A549 (cell line): ENCODE measurements around the gene SERPINA7. TPM values are rescaled to one million over a fixed set of nuclear protein-coding genes. Genes with fewer than 3 reads are reported as not detected.
A peak's percentile ranks its signal among the peaks of the same experiment; 100 is the strongest.

ENCODE experiments used
- ATAC-seq, 2 experiments: fragments of 200-7000 bp in 1 of 2; fragments of >200 bp in 1 of 2; cut with Nextera tagmentation in 1 of 2; cut with Tn5 transposase in 1 of 2; 3 replicates each; pipeline versions ENCODE4 v1.8.0 to v1.9.1; 2018 to 2020; ENCODE audit warnings: mild to moderate bottlenecking in 1 of 2, moderate library complexity in 1 of 2
- CTCF ChIA-PET: fragments of 300-600 bp; sonication (Branson Sonifier 250); formaldehyde crosslinking; extraction: SDS; loops from one replicate; lab custom pipeline; 2021; ENCODE audit warnings: antibody characterized with exemption, inconsistent platforms; lab: Yijun Ruan, JAX
- POLR2A ChIA-PET: fragments of 350-600 bp; formaldehyde crosslinking; extraction: SDS; loops from one replicate; lab custom pipeline; 2021; ENCODE audit warnings: antibody characterized with exemption, inconsistent platforms; lab: Yijun Ruan, JAX
- DNase-seq, 2 experiments: peaks; one replicate each; pipeline versions ENCODE4 v3.0.0 to v3.0.0-alpha.2; 2011 to 2016; ENCODE audit warnings: low read depth in 1 of 2, low spot score in 1 of 2
- FAIRE-seq: peaks from 2 replicates; lab custom pipeline; 2011; peaks lifted over from hg19 to GRCh38; lab: Jason Lieb, UNC
- H3K27ac ChIP-seq, 2 experiments: fragments of >200 bp; sonication (Bioruptor Twin); formaldehyde crosslinking; 3 replicates each; pipeline ENCODE4 v1.5.1; 2016 to 2017
- H3K4me1 ChIP-seq: fragments of >200 bp; sonication (Bioruptor Twin); formaldehyde crosslinking; 3 replicates; pipeline ENCODE4 v1.6.1; 2016
- H3K4me2 ChIP-seq: fragments of >200 bp; sonication (Bioruptor Twin); formaldehyde crosslinking; 3 replicates; pipeline ENCODE4 v1.6.1; 2016
- H3K4me3 ChIP-seq: fragments of >200 bp; sonication (Bioruptor Twin); formaldehyde crosslinking; 3 replicates; pipeline ENCODE4 v1.5.1; 2016
- H3K9me3 ChIP-seq: fragments of >200 bp; sonication (Bioruptor Twin); formaldehyde crosslinking; 3 replicates; pipeline ENCODE4 v1.6.1; 2016
- BHLHE40 ChIP-seq: IDR thresholded peaks from 2 replicates; pipeline ENCODE4 v1.6.1; 2012; ENCODE audit warnings: low read depth, low read length, inconsistent platforms
- CBX2 ChIP-seq: fragments of 200-600 bp; sonication (generic); IDR thresholded peaks from 2 replicates; pipeline ENCODE4 v1.6.1; 2016; ENCODE audit warnings: low read depth, mild to moderate bottlenecking, borderline replicate concordance
- CEBPB ChIP-seq, 2 experiments: fragments of >200 bp in 1 of 2; sonication (Bioruptor Twin) in 1 of 2; formaldehyde crosslinking in 1 of 2; IDR thresholded peaks; 2 replicates each; pipeline ENCODE4 v1.6.1; 2012 to 2016
- CHD2 ChIP-seq: fragments of 150-350 bp; IDR thresholded peaks from 2 replicates; pipeline ENCODE4 v1.6.1; 2014; ENCODE audit warnings: low read length; ENCODE audit not compliant: partially characterized antibody
- CHD4 ChIP-seq: fragments of 200-600 bp; sonication (generic); IDR thresholded peaks from 2 replicates; pipeline ENCODE4 v1.6.1; 2016; ENCODE audit warnings: antibody characterized with exemption, mild to moderate bottlenecking, borderline replicate concordance
- FOSL2 ChIP-seq, 2 experiments: fragments of 450-650 bp in 1 of 2; fragments of >200 bp in 1 of 2; sonication (Bioruptor Twin) in 1 of 2; formaldehyde crosslinking; IDR thresholded peaks; 2 replicates each; pipeline versions ENCODE4 v1.5.0 to v1.6.1; 2016 to 2020; ENCODE audit warnings: mild to moderate bottlenecking in 1 of 2, moderate library complexity in 1 of 2
- GATA3 ChIP-seq: IDR thresholded peaks from 2 replicates; pipeline ENCODE4 v1.6.1; 2012; ENCODE audit warnings: borderline replicate concordance
- HOXA7 ChIP-seq: fragments of 250-450 bp; sonication (Bioruptor Pico); IDR thresholded peaks from 2 replicates; pipeline ENCODE4 v1.5.0; 2020; ENCODE audit warnings: mild to moderate bottlenecking, moderate library complexity
- HOXB13 ChIP-seq: fragments of 250-450 bp; sonication (Bioruptor Pico); IDR thresholded peaks from 2 replicates; pipeline ENCODE4 v1.5.0; 2020; ENCODE audit warnings: low read depth, mild to moderate bottlenecking, moderate library complexity
- HOXB5 ChIP-seq: fragments of 250-450 bp; sonication (Bioruptor Pico); IDR thresholded peaks from 2 replicates; pipeline ENCODE4 v1.5.0; 2020; ENCODE audit warnings: mild to moderate bottlenecking, moderate library complexity
- JUN ChIP-seq, 2 experiments: fragments of >200 bp; sonication (Bioruptor Twin); formaldehyde crosslinking; IDR thresholded peaks; 2 replicates in 1 of 2; 3 replicates in 1 of 2; pipeline ENCODE4 v1.6.1; 2016 to 2017
- KDM1A ChIP-seq: fragments of 200-600 bp; sonication (generic); IDR thresholded peaks from 2 replicates; pipeline ENCODE4 v1.6.1; 2016; ENCODE audit warnings: low read depth, mild to moderate bottlenecking
- KDM5A ChIP-seq: fragments of 200-600 bp; sonication (generic); IDR thresholded peaks from 2 replicates; pipeline ENCODE4 v1.6.1; 2016; ENCODE audit warnings: antibody characterized with exemption, mild to moderate bottlenecking
- MAFK ChIP-seq: fragments of 450-650 bp; IDR thresholded peaks from 2 replicates; pipeline ENCODE4 v1.6.1; 2014; ENCODE audit not compliant: partially characterized antibody
- MYC ChIP-seq: IDR thresholded peaks from 2 replicates; pipeline ENCODE4 v1.6.1; 2012; ENCODE audit warnings: mild to moderate bottlenecking, inconsistent platforms, low read length, improper control_type of control experiment, borderline replicate concordance
- NFE2L2 ChIP-seq: fragments of 150-350 bp; conservative IDR thresholded peaks from 2 replicates; pipeline ENCODE4 v1.6.1; 2014; ENCODE audit warnings: low read length
- NPAS2 ChIP-seq: fragments of 250-450 bp; sonication (Bioruptor Pico); IDR thresholded peaks from 2 replicates; pipeline ENCODE4 v1.8.0; 2022; ENCODE audit warnings: mild to moderate bottlenecking, moderate library complexity, borderline replicate concordance
- RCOR1 ChIP-seq: fragments of 150-350 bp; IDR thresholded peaks from 2 replicates; pipeline ENCODE4 v1.6.1; 2014; ENCODE audit warnings: antibody characterized with exemption, low read length, low read depth
- RFX5 ChIP-seq: fragments of 450-650 bp; IDR thresholded peaks from 2 replicates; pipeline ENCODE4 v1.7.1; 2014; ENCODE audit warnings: antibody characterized with exemption, mild to moderate bottlenecking, moderate library complexity
- TFCP2L1 ChIP-seq: fragments of 250-450 bp; sonication (Bioruptor Pico); IDR thresholded peaks from 2 replicates; pipeline ENCODE4 v1.5.0; 2021; ENCODE audit warnings: mild to moderate bottlenecking
- ZC3H11A ChIP-seq: fragments of 450-650 bp; IDR thresholded peaks from 2 replicates; pipeline ENCODE4 v1.6.1; 2014; ENCODE audit warnings: antibody characterized with exemption, mild to moderate bottlenecking
- ZFP36 ChIP-seq: fragments of 450-650 bp; IDR thresholded peaks from 2 replicates; pipeline ENCODE4 v1.6.1; 2014; ENCODE audit warnings: borderline replicate concordance; ENCODE audit not compliant: partially characterized antibody
- ZNF302 ChIP-seq: fragments of 250-450 bp; sonication (Bioruptor Pico); IDR thresholded peaks from 2 replicates; pipeline ENCODE4 v1.9.0; 2021; ENCODE audit warnings: inconsistent platforms, mild to moderate bottlenecking, moderate library complexity
- WGBS: methylation state at CpG from one replicate; pipeline ENCODE4 v1.1.6; 2017; ENCODE audit errors: missing lambda C conversion rate; 5-methylcytosine and 5-hydroxymethylcytosine counted together
- polyA minus RNA-seq: library from RNA; depleted of rRNA, polyadenylated mRNA; stranded (reverse); fragments of >200 nt; gene quantifications from 2 replicates; pipeline ENCODE4 v1.2.3, GENCODE V29; 2011; rRNA and poly(A)+ RNA removed
- polyA plus RNA-seq, 4 experiments: library from polyadenylated mRNA; depleted of rRNA in 3 of 4; stranded (reverse); fragments of >200 nt; fragmentation: RNase III in 1 of 4; extraction: RNeasy Plus Mini Kit Qiagen cat#74134 plus additional on column Dnase treatment in 1 of 4; gene quantifications; 2 replicates in 3 of 4; 3 replicates in 1 of 4; pipeline ENCODE4 v1.2.3, GENCODE V29; 2011 to 2017
- TF ChIP-seq, protein P1 (sequence below): IDR thresholded peaks from 2 replicates; pipeline ENCODE4 v1.6.1; 2012
- TF ChIP-seq, protein P2 (sequence below): fragments of 250-450 bp; sonication (Bioruptor Pico); IDR thresholded peaks from 2 replicates; pipeline ENCODE4 v1.5.0; 2020; ENCODE audit warnings: low read depth, mild to moderate bottlenecking, moderate library complexity

Gene SERPINA7
- polyA plus RNA-seq (2011; rRNA removed) (not detected in 2 replicates), polyA plus RNA-seq (2017; fragmentation: RNase III; extraction: RNeasy Plus Mini Kit Qiagen cat#74134 plus additional on column Dnase treatment) (not detected in 3 replicates), polyA minus RNA-seq (not detected in 2 replicates)
- not detected in 2 replicates for polyA plus RNA-seq (2012; cell fraction: cytosol; rRNA removed)
- not detected in 2 replicates for polyA plus RNA-seq (2012; cell fraction: nucleus; rRNA removed)

GRCh38 chrX:106038625-106039024 is at the start of gene SERPINA7:
Gene SERPINA7 (minus strand): TSS chrX:106038727. CDS start chrX:106037058, 1,669 bp downstream.
- H3K4me2 ChIP-seq = no peak within 1 kb of the TSS
- CTCF ChIA-PET = no interaction called here

DNA sequence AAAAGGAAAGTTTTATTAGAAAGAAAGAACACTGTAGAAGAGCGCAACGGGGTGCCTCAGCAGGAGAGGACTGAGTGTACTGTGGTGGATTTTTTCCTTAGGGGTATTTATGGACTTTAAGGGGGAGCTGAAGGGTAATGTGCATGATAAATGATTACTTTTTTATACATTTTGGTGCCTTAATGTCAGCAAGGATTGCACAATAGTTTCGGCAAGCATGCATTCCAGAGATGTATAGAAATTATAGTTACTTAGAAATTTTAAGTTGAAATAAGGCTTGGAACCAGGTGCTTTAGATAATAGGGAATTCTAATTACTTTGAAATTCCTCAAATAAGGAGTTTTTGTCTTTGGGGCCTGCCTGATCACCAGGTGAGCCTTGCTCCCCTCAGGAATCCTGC is 30.5 kb upstream of the SERPINA7 start:
- H3K9me3 ChIP-seq = no peaks in the 10 kb centered on the region
- FAIRE-seq (no peak), ATAC-seq (no peak), DNase-seq (no peak)
- H3K4me2 ChIP-seq = no peak overlapping the region
- ChIA-PET POLR2A (no interaction called here), CTCF (no interaction called here)
- H3K4me1 ChIP-seq = no peaks in the 10 kb centered on the region
- TF ChIP-seq, protein P1, sequence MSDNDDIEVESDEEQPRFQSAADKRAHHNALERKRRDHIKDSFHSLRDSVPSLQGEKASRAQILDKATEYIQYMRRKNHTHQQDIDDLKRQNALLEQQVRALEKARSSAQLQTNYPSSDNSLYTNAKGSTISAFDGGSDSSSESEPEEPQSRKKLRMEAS = no peak
- TF ChIP-seq JUN (IDR thresholded peaks at IDR 0.05) (no peak), ZC3H11A (no peak), ZNF302 (CRISPR knock-in tag) (no peak), CBX2 (no peak), RCOR1 (no peak), MYC (no peak), CHD4 (no peak), RFX5 (no peak), HOXA7 (CRISPR knock-in tag) (no peak), NFE2L2 (no peak), TFCP2L1 (CRISPR knock-in tag) (no peak), ZFP36 (no peak), NPAS2 (CRISPR knock-in tag) (no peak)
- TF ChIP-seq, protein P2, sequence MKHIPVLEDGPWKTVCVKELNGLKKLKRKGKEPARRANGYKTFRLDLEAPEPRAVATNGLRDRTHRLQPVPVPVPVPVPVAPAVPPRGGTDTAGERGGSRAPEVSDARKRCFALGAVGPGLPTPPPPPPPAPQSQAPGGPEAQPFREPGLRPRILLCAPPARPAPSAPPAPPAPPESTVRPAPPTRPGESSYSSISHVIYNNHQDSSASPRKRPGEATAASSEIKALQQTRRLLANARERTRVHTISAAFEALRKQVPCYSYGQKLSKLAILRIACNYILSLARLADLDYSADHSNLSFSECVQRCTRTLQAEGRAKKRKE (CRISPR knock-in tag) = no peak
- no peak overlapping the region for H3K4me3 ChIP-seq
- WGBS = 7% methylated on average over 3 of the region's 3 CpGs
- no peak overlapping the region for H3K27ac ChIP-seq

More at GRCh38 chrX:106038625-106039024, at the start of gene SERPINA7:
- H3K4me3 ChIP-seq = no peak within 1 kb of the TSS
- no peaks in the 10 kb centered on the region for H3K4me1 ChIP-seq
- DNase-seq (no peak), FAIRE-seq (no peak), ATAC-seq (no peak)
- H3K27ac ChIP-seq = no peak within 1 kb of the TSS
- POLR2A ChIA-PET = no interaction called here
- H3K9me3 ChIP-seq = no peaks in the 10 kb centered on the region
- no peak for TF ChIP-seq TFCP2L1 (CRISPR knock-in tag)
- TF ChIP-seq BHLHE40 = no peak
- no peak for TF ChIP-seq CHD2
- no peak for TF ChIP-seq KDM1A
- no peak for TF ChIP-seq KDM5A
- TF ChIP-seq HOXB5 = no peak
- TF ChIP-seq CEBPB (IDR thresholded peaks at IDR 0.05) = no peak
- TF ChIP-seq CBX2 = no peak
- no peak for TF ChIP-seq HOXB13 (CRISPR knock-in tag)
- TF ChIP-seq ZC3H11A = no peak
- no peak for TF ChIP-seq GATA3
- TF ChIP-seq CHD4 = no peak
- no peak for TF ChIP-seq FOSL2 (IDR thresholded peaks at IDR 0.05)
- TF ChIP-seq FOSL2 (CRISPR knock-in tag; IDR thresholded peaks at IDR 0.05) = no peak
- TF ChIP-seq, all 56 proteins: peak for 0

DNA sequence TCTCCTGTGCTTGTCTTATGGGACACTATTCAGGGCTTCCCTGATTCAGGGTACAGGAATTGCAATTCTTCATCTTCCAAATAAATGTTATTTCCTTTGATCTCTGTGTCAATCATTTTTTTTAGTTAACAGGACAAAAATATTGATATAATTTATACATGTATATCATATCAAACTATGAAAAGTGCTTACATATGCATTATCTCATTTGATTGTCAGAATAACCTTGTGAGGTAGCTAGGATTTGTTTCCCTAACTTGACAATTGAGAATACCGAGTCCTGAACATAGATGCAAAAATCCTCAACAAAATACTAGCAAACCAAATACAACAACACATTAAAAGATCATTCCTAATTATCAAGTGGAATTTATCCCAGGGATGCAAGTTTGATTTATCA is 11.5 kb upstream of the SERPINA7 start:
- Histone ChIP-seq H3K9me3 (no peaks in the 10 kb centered on the region), H3K27ac (no peak overlapping the region), H3K4me2 (no peak overlapping the region), H3K4me1 (no peaks in the 10 kb centered on the region), H3K4me3 (no peak overlapping the region)
- FAIRE-seq = no peak
- 0% methylated on average over 1 of the region's 1 CpG for WGBS
- ATAC-seq = no peak
- ChIA-PET CTCF (no interaction called here), POLR2A (no interaction called here)
- DNase-seq = no peak
- TF ChIP-seq KDM5A (no peak), ZC3H11A (no peak), MAFK (peak; percentile 71), RFX5 (no peak)
